ENCODE measurements around the gene DENND5B.
"Not testable (repeated sequence)": the region's sequence is repeated elsewhere in the genome, so short reads cannot be mapped to it uniquely, and the experiment has no call there.

The DENND5B gene

DNA sequence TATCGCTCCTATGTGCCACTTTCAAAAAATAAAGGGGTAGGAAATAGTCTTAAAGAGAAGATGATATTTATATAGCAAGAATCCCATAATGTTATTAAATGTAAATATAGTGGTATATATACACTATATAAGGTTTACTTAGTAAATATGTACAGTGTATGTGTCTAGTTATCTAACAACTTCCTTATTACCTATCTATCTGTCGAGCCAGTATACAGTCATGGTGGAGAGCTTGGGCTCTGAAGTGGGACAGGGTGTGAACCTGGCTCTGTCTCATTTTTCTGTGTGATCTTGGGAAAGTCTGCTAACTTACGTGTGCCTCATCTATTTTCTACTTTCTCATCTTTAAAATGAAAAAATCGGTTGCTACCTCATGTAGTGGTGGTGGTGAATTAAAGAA, 202.2 kb downstream of the DENND5B start:
- DNase-seq (ENCODE audit: low read depth in 4 of 4, low spot score in 1 of 4): no peak

DNA sequence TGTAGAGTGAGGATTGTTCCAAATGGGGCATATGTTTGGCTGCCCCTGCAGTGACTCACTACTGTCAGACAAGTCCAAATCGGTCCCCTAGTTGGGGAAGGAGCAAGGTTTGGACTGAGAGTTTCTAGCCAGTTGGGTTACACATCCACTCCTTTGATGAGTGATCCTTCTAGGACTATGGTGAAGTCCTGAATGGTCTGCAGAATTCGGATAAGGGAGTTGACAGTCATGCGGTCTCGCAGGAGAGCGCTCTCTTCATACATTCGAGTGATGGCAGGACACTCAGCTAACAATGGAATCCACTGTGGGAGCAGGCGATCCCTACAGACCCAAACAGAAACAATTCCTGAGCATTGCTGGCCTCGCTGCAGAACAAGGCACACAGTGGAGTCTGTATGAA, 203.5 kb downstream of the DENND5B start:
- no peak for DNase-seq (ENCODE audit: low read depth in 4 of 4, low spot score in 1 of 4)

DNA sequence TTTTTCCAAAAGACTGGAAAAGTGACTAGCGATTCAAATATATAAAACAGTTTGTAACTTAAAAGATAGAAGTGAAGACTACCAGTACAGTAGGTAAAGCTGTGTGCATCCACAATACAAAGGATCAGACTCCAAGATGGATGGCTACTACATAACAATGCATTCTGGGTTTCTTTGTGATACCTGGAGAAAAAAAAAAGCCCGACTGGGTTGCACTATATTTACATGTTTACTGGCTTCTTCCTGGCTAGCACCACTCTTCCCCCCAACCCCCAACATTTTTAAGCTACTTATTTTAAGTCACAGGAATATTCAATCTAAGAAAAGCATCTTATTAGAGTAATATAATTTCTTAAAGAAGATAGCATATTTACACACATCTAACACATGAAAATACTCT, 203.9 kb downstream of the DENND5B start:
- no peak for DNase-seq (ENCODE audit: low read depth in 4 of 4, low spot score in 1 of 4)

DNA sequence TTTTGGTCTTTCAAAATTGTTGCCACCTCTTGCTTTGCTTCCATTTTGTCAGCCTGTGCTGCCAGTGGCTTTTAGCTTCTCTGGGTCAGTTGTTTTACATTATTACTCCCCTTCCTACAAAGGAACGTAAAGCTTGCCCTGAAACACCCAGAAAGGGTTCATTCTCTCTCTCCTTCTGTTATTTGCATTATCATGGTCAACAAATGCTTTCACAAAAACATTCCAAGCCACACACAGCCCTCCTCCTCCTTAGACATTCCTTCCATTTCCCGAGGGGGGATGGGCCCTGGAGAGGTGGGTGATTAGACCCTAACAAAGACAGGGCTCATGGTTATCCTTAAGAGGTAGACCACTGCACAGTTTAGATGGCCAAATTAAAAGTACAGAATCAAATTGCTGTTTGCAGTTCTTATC, 204.6 kb downstream of the DENND5B start:
- DNase-seq (ENCODE audit: low read depth in 4 of 4, low spot score in 1 of 4): no peak

DNA sequence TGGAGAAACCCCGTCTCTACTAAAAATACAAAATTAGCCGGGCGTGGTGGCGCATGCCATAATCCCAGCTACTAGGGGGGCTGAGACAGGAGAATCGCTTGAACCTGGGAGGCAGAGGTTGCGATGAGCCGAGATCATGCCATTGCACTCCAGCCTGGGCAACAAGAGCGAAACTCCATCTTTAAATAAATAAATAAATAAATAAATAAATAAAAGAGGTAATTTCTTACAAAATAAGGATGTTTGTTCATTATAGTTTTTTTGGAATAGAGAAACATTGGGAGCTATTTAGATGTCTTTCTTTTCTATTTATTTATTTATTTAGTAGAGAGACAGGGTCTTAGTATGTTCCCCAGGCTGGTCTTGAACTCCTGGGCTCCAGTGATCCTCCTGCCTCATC, 213.7 kb downstream of the DENND5B start:
- not testable (repeated sequence) for DNase-seq (ENCODE audit: low read depth in 4 of 4, low spot score in 1 of 4)

DNA sequence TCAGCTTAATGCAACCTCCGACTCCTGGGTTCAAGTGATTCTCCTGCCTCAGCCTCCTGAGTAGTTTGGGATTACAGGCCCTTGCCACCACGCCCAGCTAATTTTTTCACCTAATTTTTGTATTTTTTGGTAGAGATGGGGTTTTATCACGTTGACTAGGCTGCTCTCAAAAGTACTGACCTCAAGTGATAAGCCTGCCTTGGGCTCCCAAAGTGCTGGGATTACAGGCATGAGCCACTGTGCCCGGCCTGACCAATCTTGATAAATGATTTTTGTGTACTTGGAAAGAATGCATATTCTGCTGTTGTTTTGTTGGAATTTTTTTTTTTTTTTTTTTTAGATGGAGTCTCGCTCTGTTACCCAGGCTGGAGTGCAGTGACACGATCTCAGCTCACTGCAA, 215.5 kb downstream of the DENND5B start:
- DNase-seq (ENCODE audit: low read depth in 4 of 4, low spot score in 1 of 4): not testable (repeated sequence)

DNA sequence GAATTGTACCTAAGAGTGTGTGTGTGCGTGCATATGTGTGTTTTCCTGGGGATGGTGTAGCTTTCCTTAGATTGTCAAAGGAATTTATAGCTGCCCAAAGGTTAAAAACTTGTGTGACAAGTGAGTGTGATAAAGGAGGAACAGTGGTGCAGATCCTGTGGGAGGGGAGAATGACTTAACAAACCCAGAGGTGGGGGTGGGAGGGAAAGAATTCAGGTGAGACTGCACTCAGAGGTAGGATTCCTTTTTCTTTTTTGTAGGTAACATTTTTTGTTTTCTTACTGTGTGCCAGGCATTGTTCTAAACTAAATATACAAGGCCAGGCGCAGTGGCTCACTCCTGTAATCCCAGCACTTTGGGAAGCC, 219.7 kb downstream of the DENND5B start:
- DNase-seq (ENCODE audit: low read depth in 4 of 4, low spot score in 1 of 4): no peak

DNA sequence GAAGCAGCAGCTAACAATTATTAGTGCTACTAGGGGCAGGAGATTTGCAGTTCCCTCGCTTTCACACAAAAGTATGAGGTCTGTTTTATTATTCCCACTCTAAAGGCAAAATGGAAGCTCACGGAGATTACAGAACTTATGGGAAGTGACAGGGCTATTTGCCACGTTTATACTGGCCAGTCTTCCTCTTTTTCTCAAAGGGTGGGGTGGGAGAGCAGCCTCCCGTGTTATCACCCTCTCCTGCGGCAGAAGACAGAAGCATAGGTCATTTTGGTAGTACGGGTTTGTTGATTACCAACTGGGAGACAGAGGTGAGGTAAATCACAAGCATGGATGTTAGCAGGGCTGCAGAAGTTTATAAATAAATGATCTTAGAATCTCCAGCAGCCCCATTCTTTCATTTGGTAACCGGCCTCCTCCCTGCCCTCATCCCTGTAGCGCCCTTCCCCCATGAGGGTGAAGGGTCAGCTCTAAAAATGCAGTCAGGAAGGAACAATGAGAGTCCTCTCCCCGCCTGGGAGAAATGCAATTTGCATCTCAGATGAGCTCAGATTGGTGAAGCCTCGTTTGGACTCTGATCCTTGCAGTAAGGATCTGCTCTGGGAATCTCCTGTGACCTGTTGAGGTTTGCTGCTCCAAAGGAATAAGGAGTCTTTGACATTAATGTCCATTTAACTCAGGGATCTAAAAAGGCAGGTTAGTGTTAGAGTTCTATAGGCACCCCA, 220.2 kb downstream of the DENND5B start:
- no peak for DNase-seq (ENCODE audit: low read depth in 4 of 4, low spot score in 1 of 4)

DNA sequence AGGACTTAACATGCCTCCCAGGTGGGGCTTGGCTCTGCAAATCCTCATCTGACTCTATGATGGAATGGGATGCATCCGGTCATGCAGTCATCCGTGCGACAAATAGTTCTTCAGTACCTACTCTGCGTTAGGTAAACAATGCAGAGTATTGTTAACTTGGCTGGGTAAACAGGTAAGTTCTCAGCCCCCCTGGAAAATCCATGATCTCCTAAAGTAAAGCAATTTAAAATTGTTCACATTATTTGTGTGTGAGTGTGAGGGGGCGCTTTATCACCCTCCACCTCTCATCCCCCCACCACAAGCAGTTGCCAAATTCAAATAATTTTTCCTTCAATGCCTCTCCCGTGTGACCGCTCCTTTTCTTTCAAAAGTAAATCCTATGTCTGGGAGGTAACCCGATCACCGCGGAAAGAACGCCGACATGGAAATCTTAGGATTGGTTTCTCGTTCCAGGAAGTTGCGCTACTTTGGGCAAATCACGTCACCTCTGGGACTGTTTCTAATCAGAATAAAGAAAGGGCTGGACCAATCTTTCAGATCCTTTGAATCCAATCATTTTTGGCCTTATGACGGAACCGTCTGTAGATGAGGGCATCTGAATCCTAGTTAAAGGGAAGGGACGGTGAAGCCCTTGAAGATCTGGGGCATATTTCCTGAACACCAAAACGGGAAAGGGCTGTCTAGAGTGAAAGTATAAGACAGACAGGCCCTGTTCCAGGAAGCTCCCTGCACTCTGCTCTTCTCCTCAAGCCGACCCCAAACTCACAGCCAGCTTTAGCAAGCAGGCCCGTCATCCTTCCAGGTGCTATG, 221.0 kb downstream of the DENND5B start:
- DNase-seq (ENCODE audit: low read depth in 4 of 4, low spot score in 1 of 4): no peak

DNA sequence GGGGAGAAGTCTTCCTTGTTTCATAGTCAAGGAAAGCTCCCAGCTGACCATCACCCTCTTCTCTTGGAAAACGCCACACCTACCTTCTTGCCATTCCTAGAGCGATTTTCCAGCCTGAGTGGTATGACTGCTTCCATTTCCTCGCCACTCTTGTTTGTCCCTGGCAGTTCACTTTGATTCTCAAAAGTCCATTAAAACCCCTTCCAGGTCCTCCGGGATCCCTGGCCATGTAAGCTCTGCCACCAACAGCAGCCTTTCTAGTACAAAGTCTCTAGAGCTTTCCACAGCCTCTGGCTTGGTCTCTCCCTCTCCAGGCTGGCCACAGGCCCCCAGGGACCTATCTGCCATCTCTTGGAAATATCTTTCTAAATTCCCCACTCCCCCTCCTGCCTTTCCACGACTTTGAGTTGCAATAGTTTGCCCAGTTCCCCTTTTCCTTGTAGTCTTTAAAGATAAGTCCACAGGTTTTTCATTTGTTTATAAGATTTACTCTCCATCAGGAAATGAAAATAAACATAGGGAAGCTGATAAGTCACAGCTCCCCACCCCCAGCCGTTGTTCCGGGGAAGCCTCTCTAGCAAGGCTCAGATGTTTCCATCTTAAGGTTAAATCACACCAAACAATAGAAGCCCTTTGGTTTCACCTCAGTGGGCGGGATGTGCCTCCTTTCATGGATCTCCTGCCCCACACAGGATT, 222.1 kb downstream of the DENND5B start:
- no peak for DNase-seq (ENCODE audit: low read depth in 4 of 4, low spot score in 1 of 4)

DNA sequence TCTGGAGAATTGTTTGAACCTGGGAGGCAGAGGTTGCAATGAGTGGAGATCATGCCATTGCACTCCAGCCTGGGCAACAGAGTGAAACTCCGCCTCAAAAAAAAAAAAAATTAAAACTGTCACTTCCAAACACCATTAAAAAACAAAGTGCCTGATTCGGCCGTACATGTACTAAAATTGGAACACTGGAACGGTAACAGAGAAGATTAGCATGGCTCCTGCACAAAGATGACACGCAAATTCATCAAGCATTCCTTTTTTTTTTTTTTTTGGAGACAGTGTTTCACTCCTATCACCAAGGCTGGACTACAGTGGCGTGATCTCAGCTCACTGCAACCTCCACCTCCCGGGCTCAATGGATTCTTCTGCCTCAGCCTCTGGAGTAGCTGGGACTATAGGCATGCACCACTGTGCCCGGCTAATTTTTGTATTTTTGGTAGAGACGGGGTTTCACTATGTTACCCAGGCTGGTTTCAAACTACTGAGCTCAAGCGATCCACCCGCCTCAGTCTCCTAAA, 224.8 kb downstream of the DENND5B start:
- no peak for DNase-seq (ENCODE audit: low read depth in 4 of 4, low spot score in 1 of 4)

DNA sequence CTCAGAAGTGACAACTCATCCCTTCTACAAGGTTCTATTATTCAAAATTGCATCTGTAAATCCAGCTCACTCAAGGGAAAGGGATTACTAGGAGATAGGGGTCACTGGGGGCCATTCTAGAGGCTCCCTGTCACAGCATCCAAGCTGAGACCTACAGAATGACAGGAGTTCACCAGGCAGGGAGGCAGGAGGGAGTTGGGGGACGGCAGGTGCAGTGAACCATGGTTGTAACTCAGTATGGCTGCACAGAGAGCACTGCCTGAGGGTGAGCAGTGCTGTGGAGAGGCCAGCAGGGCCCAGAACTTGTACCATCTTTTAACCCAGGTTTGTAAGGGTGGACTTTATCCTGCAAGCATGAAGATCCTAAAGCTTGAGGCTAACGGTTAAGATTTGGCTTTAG, 227.1 kb downstream of the DENND5B start:
- no peak for DNase-seq (ENCODE audit: low read depth in 4 of 4, low spot score in 1 of 4)

DNA sequence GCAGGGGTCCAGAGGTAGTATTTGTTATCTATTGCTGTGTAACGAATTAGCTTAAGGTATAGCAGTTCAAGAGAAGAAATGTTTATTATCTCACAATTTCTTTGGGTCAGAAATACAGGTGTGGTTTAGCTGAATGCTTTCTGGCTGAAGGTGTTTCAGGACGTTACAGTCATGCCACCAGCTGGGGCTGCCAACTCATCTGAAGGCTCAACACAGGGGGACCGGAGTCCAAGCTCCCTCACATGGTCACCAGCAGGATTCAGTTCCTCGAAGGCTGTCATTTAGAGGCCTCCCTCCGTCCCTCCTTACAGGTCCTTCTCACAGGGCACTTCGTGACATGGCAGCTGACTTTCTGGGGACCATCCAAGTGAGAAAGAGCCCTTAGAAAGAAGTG, 227.5 kb downstream of the DENND5B start:
- no peak for DNase-seq (ENCODE audit: low read depth in 4 of 4, low spot score in 1 of 4)

DNA sequence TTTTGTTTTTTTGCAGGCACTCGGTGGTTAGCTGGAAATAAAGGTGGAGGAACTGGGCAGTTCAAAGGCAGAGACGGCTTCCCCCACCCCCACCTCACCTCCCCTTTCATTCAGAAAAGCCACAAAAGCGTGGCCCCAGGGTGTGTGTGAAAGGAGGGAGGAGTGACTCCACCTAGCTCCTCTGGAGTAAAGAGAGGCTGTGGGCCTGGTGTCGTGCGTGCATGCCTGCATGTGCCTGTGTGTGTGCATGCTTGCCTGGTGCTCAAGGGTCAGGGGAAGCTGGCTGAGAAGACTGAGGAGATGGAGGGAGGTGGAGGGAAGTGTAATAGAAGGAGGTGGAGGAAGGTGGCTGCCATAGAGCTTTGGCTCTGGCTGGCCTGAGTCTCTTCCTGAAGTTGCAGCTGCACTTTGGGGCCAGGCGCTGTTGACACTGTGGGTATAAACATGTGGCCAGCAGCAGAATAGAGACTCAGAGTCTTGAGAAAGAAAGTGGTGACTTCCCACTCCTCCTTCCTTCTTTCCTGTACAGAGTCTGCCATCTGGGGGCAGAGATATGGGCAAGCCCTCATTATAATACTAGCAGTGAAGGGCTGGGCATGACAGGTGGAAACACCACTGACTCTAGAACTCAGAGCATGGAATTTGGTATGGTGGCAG, 228.0 kb downstream of the DENND5B start:
- DNase-seq (ENCODE audit: low read depth in 4 of 4, low spot score in 1 of 4): peak in 1 of 4 experiments; percentile 11

DNA sequence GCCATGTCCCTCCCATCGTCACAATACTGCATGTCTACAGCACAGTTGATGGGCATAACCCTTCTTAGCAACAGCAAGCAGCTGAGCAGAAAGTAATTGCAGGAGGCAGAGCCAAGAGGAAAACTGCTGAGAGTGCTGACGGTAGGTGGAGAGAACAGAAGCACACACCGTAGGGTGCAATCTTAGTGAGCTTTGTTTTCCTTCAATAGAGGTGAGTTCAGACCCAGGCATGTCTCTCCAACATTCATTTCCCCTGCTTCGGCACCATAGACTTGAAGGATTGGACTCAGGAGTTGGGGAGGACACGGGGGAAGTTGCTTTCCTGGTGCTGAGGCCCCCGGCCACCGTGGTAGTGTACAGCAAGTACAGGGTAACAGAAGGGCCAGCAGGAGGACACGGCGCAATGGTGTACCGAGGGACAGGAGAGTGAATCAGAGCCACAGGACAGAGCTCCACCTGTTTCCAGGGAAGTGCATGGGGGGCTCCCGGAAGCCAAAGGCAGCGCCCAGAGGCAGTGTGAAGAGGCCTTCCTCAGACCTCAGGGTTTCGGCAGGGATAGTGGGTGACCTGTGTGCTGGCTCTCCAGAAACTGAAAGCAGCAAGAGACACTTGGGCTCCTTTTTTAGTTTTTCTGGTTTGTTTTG, 228.7 kb downstream of the DENND5B start:
- no peak for DNase-seq (ENCODE audit: low read depth in 4 of 4, low spot score in 1 of 4)

DNA sequence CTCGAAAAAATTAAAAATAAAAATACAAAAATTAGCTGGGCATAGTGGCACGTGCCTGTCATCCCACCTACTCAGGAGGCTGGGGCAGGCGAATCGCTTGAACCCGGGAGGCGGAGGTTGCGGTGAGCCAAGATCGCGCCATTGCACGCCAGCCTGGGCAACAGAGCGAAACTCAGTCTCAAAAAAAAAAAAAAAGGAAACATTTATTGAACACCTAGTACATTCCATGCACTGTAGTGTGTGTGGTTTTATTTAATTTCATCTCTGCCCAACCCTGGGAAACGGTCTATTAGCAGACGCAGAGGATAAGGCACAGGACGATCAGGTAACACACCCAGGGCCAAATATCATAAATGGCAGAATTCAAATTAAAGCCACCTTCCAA, 229.2 kb downstream of the DENND5B start:
- no peak for DNase-seq (ENCODE audit: low read depth in 4 of 4, low spot score in 1 of 4)

DNA sequence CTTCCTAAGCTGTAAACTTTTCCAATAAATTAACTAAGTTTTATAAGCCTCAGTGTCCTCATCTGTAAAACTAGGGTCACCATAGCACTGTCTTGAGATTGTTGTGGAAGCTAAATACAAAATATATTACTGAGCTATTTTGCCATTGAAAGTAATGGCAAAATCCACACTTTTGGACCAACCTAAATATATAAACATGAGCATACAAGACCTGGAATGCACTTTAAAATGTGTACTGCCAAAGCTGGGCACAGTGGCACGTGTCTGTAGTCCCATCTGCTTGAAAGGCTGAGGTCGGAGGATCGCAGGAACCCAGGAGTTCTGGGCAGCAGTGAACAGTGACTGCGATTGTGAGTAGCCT, 235.2 kb downstream of the DENND5B start:
- no peak for DNase-seq (ENCODE audit: low read depth in 4 of 4, low spot score in 1 of 4)

DNA sequence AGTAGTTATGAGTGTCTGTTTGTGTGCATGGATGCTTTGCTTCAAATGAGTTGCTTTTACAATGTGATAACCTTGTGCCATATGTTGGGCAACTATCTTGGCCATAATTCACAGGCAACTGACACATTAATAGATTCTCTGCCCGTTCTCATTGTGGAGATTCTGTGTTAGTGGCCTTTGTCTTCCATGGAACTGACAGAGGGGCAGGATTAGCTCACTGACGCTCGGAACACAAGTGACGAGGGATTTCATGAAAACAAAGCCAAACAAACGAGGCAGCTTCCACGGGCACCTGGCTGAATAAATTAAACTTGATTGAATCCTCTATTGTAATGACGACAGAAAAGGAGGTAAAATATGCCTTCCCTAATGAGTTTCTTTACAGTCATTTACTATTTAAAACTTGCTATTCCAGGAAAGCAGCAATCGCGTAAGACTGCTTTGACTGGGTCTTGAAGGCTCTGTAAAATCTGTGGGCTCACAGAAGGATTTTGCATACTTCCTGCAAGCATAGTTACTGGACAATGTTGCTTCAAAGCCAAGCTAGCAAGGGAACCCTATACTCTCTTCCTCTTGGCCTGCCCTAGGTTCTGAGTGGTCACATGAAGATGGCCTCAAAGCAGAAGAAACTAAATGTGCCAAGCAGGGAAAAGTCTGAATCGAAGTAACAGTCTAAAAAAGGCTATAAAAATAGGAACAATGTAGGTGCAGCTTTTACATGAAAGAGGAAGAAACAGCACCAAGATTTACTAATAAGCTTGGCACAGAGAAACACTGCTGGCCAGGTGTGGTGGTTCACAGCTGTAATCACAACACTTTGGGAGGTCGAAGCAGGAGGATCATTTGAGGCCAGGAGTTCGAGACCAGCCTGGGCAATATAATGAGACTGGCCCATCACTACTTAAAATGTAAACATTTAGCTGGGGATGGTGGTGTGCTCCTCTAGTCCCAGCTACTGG, 236.9 kb downstream of the DENND5B start:
- DNase-seq (ENCODE audit: low read depth in 4 of 4, low spot score in 1 of 4): no peak

DNA sequence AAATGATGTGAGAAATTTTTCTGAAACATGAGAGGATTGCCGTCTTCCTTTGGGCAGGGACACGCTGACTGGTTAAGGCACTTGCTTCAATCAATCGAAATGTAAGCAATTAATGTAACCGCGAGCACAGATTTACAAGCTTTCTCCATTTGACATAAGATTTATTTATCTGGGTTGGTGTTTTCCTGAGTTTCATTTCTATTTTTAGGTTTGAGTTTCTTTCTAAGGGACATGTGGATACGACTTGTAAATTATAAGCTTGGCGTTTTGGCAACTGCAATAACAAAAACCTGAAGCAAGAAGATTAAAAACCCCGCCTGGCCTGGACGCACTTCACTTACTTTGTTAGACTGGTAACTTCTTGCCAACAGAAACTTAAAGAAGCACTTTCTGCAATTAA, 244.7 kb downstream of the DENND5B start:
- no peak for DNase-seq (ENCODE audit: low read depth in 4 of 4, low spot score in 1 of 4)

DNA sequence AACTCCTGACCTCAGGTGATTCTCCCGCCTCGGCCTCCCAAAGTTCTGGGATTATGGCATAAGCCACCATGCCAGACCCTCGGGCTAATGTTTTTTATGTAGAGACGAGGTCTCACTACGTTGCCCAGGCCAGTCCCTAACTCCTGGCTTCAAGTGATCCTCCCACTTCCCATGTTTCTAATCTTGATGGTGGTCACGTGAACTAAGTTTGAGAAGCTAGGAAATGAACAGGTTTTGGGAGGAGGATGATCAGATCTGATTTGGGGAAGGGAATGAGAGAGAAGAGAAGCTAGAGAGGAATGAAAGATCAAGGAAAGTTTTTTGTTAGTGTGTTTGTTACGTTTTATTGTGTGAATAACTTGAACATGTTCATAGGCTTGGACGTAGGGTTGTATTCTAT, 247.8 kb downstream of the DENND5B start:
- DNase-seq (ENCODE audit: low read depth in 4 of 4, low spot score in 1 of 4): no peak

Measured in stimulated activated CD4-positive, alpha-beta T cell treated with anti-CD3 and anti-CD28 coated beads, Interleukin-1b, Interleukin-23, amount 100 ng/mL, for 24 hours (primary cell).